ENCODE measurements around the gene EPN3.

- TF ChIP-seq GATA3 (IDR thresholded peaks at IDR 0.05; ENCODE audit: low read depth, low read length), result no peak
- no peak for TF ChIP-seq GATA2 (IDR thresholded peaks at IDR 0.05; ENCODE audit: low read depth, low read length)
Measured at GRCh38 chr17:50507871-50508572, 24.5 kb upstream of the EPN3 start, which contains the start of gene MYCBPAP.

Measured in SH-SY5Y (cell line).